Lower leg skin (tissue), 4 donors: Measurements from ENCODE around the gene TADA2A. TPM values are rescaled to one million over a fixed set of nuclear protein-coding genes. Genes with fewer than 3 reads are reported as not detected.

Experiments
- DNase-seq, 2 donors: peaks; one replicate each; pipeline ENCODE4 v3.0.0-alpha.2; 2019; ENCODE audit warnings: low spot score in 2 of 2
- H3K4me3 ChIP-seq: fragments of 200-600 bp; sonication (generic); 2 replicates; pipeline ENCODE4 v1.5.1; 2017; ENCODE audit warnings: mild to moderate bottlenecking, low read depth; ENCODE audit not compliant: poor library complexity, severe bottlenecking
- POLR2A ChIP-seq, 2 donors: fragments of 450-650 bp; IDR thresholded peaks; one replicate each; pipeline ENCODE4 v1.6.1; 2016 to 2017; ENCODE audit warnings: antibody characterized with exemption in 2 of 2, mild to moderate bottlenecking in 1 of 2, moderate library complexity in 1 of 2
- WGBS, 2 donors: methylation state at CpG; one replicate each; pipeline ENCODE4 v1.1.5; 2018; 5-methylcytosine and 5-hydroxymethylcytosine counted together
- intact Hi-C: fragments of 100-400 bp; cut with DNase I; formaldehyde crosslinking; loops from one replicate; pipeline ENCODE4 v1.15.0; 2023; ENCODE audit warnings: low total_unique reads
- total RNA-seq, 4 donors: library from RNA; depleted of rRNA; stranded (reverse); fragments of >200 nt; gene quantifications; one replicate each; pipeline ENCODE4 v1.1.0, GENCODE V29; 2016
- TF ChIP-seq, protein P1 (sequence below), 3 donors: fragments of 450-650 bp; IDR thresholded peaks; one replicate each; pipeline ENCODE4 v1.5.1; 2016; ENCODE audit warnings: antibody characterized with exemption in 3 of 3, mild to moderate bottlenecking in 3 of 3, moderate library complexity in 2 of 3

Gene TADA2A
- total RNA-seq, 4 donors from 2014 or later, result 10.2 to 17.4 (median 14.4) TPM

- WGBS, 2 donors, result 0 to 1% methylated on average over 20 to 29 of the region's 100 CpGs
- intact Hi-C loops, result loop anchor here (10.0 kb wide), 1 partner anchor 65 kb away; no protein-coding TSS in a partner anchor
- peak; percentile 60 to 95 for DNase-seq
- peak within 1 kb of the TSS; percentile 74 for H3K4me3 ChIP-seq
- TF ChIP-seq, protein P1, sequence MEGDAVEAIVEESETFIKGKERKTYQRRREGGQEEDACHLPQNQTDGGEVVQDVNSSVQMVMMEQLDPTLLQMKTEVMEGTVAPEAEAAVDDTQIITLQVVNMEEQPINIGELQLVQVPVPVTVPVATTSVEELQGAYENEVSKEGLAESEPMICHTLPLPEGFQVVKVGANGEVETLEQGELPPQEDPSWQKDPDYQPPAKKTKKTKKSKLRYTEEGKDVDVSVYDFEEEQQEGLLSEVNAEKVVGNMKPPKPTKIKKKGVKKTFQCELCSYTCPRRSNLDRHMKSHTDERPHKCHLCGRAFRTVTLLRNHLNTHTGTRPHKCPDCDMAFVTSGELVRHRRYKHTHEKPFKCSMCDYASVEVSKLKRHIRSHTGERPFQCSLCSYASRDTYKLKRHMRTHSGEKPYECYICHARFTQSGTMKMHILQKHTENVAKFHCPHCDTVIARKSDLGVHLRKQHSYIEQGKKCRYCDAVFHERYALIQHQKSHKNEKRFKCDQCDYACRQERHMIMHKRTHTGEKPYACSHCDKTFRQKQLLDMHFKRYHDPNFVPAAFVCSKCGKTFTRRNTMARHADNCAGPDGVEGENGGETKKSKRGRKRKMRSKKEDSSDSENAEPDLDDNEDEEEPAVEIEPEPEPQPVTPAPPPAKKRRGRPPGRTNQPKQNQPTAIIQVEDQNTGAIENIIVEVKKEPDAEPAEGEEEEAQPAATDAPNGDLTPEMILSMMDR (IDR thresholded peaks at IDR 0.05), result no peak
- no peak for TF ChIP-seq POLR2A (IDR thresholded peaks at IDR 0.05)
These were observed 82.7 kb downstream of the TADA2A start, which contains the start of gene DUSP14 for GRCh38 chr17:37489197-37490001. Gene DUSP14 (plus strand): TSS chr17:37489891. CDS start chr17:37512273, 22,382 bp downstream.

- TF ChIP-seq POLR2A (IDR thresholded peaks at IDR 0.05), result no peak
- TF ChIP-seq, protein P1 (IDR thresholded peaks at IDR 0.05), result no peak
- peak overlapping the region; percentile 50 for H3K4me3 ChIP-seq
- intact Hi-C loops, result loop anchor here (10.0 kb wide), 1 partner anchor 65 kb away; no protein-coding TSS in a partner anchor
- 0% methylated on average over 14 to 28 of the region's 56 CpGs for WGBS, 2 donors
- peak; percentile 60 to 94 for DNase-seq
These were observed 83.4 kb downstream of the TADA2A start for GRCh38 chr17:37490022-37490587.

DNA sequence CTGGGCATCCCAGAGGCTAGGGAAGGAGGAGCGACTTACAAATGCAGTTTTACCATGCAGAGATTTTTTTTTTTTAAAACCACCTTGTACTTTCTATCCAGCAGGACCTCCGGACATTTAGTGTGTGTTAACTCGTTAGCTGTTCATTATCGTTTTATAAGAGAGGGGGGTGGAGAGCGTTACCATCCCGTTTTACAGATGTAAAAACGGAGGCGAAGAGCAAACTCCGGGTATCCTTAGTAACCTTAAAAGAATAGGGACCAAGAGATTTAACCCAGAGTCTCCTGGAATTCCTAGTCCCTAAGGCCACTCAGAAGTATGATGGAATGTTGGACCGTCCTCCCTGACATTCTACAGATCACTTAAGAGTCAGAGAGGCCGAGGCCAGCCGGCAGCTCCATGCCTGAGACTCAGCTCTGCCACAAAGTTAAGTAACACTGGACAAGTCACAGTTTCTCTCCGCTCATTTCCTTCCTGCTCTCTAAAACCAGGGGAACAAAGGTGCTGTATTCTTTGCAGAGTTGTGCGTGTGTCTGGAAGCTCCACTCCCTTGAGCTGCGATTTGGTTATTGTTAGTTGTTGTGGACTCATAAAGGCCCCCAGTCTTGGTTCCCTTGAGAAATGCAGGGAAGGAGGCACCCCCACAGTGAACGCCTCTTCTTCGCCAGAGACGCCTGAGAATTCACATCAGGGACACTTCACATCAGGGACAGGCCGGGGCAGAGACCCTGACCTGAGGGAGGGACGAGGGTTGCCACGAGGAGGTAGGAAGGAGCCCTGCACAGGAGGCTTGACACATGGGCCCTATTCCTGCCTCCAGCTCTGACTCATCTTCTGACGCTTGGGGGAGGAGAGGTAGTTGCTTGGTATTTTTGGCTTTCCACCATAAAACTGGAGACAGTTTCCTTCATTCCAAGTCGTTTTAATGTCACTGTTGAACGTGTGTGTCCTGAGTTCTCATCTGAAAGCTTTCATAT is 84.2 kb downstream of the TADA2A start:
- intact Hi-C loops, result loop anchor here (10.0 kb wide), 1 partner anchor 64 kb away; no protein-coding TSS in a partner anchor
- H3K4me3 ChIP-seq, result no peak overlapping the region
- no peak for TF ChIP-seq POLR2A (IDR thresholded peaks at IDR 0.05)
- TF ChIP-seq, protein P1 (IDR thresholded peaks at IDR 0.05), result no peak
- DNase-seq, result peak in 1 of 2 donors; percentile 58
- 9 to 10% methylated on average over 24 of the region's 24 CpGs for WGBS, 2 donors

DNA sequence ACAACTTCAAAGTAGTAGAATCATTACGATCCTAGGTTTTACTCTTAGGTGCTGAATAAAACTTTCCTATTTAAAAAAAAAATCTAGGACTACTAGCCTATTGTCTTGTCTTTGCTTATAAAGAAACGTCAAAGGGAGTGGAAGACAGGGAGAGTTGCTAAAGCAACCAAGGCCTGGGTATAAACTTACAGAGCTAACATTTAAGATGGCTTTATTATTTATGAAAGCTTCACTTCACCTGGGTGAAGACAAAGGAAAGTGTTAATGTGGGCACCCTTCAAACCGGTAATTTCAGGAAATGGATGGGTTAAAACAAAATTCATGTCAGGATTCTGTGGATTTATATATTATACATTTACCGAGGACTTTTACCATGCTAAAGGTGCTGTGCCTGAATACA is 85.5 kb downstream of the TADA2A start:
- TF ChIP-seq POLR2A (IDR thresholded peaks at IDR 0.05), result no peak
- TF ChIP-seq, protein P1 (IDR thresholded peaks at IDR 0.05), result no peak
- H3K4me3 ChIP-seq, result no peak overlapping the region
- WGBS, 2 donors, result 31 to 47% methylated on average over 4 of the region's 4 CpGs
- intact Hi-C loops, result loop anchor here (10.0 kb wide), 1 partner anchor 63 kb away; no protein-coding TSS in a partner anchor
- no peak for DNase-seq
